Inferior parietal cortex (tissue), 1 donor: ENCODE data around the gene PTH.

Experiments
- DNase-seq: peaks from one replicate; pipeline ENCODE4 v3.0.0-alpha.2; 2016; ENCODE audit errors: extremely low spot score

Gene PTH

DNA sequence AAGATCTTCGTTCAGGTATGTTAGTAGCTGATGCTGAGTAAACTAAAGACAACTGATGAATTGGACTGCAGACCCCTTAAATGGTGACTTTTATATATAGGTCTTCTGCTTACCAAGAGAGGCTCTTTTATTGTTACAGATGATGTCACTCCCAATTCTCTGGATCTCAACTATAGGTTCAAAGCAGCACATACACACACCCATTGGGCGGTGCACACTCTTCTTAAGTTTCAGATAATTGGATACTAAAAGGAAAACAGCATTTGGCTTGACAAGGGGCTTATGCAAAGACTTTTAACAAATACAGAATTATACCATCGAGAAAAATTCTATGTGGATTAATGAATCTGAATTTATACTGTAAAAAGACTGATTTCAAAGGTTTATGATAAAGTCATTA, at the start of gene PTH:
PTH (minus strand) TSS at position 69 of the 400 bp plus-strand sequence. CDS start 3,142 bp downstream, outside the sequence.
- DNase-seq, result no peak

DNA sequence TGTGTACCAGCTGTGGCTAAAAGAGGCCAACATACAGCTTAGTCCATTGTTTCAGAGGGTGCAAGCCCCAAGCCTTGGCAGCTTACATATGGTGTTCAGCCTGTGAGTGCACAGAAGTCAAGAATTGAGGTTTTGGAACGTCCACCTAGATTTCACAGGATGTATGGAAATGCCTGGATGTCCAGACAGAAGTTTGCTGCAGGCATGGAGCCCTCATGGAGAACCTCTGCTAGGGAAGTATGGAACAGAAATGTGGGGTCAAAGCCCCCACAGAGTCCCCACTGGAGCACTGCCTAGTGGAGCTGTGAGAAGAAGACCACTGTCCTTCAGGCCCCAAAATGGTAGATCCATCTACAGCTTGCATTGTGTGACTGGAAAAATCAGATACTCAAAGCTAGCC, 42.2 kb upstream of the PTH start:
- no peak for DNase-seq

- DNase-seq, result no peak
Measured at GRCh38 chr11:13535819-13536218, 40.0 kb upstream of the PTH start.

DNA sequence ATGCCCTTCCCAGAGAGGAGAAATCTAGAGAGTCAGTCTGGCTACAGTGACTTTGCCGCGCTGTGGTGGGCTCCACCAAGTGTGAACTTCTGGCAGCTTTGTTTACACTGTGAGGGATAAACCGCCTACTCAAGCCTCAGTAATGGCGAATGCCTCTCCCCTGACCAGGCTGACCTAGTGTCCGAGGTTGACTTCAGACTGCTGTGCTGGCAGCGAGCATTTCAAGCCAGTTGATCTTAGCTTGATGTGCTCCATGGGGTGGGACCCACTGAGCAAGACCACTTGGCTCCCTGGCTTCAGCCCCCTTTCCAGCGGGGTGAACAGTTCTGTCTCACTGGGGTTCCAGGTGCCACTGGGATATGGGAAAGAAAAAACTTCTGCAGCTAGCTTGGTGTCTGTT, 38.6 kb upstream of the PTH start:
- no peak for DNase-seq

- DNase-seq, result no peak
Measured at GRCh38 chr11:13525257-13525656, 29.5 kb upstream of the PTH start.

DNA sequence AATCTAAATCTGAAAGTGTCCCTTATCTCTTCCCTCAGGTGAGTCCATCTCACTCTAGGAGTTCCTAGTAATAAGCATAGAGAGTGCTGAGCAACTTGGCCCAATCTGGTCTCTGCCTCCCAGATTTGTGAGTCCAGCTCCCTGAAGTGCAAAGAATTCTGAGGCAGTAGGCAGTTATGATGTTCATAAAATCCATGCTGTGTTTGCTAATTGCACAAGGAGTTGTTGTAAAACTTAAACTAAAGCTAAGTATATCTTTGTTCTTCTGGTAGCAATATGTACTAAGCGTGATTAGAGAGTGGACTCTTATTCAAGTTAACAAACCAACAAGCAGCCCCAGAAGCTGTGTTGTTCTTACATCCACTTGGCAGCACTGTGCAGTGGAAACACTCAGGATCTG, 7.6 kb upstream of the PTH start:
- DNase-seq, result no peak

- no peak for DNase-seq
Measured at GRCh38 chr11:13502492-13502891, 6.7 kb upstream of the PTH start.

DNA sequence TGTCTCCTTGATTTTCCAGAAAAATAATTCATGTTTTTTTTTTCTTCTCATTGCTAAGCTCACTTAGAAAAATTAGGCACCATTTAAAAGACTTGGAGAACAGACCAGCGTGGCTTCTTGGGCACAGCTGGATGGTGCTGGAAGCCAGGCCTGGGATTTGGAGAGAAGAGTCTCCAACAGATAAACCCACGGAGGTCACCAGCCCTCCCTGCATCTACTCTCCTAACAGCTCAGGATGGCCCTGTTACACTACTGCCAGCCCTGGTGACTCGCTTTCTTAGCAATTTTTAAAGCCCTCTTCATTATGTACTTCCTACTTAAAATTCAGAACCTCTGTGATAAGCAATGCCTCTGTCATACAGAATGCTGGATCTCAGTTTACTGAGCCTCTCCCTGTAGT, 1.7 kb downstream of the PTH start:
- DNase-seq, result no peak

DNA sequence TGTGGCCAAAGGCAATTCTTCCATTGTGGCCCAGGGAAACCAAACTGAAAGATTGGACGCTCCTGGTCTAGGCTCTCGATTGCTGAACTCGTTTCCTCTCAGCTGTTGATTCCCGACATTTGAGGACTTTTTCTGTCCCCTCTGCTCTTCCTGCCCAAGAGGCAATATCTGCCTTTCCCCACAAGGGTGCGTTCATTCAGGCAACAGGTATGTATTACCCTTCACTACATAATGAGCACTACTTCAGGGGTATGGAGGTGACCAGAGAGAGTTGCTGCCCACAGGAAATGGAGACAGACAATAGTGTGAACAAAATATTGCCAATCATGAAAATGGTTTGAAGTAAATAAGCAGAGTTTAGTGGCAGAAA, 8.2 kb downstream of the PTH start:
- no peak for DNase-seq

DNA sequence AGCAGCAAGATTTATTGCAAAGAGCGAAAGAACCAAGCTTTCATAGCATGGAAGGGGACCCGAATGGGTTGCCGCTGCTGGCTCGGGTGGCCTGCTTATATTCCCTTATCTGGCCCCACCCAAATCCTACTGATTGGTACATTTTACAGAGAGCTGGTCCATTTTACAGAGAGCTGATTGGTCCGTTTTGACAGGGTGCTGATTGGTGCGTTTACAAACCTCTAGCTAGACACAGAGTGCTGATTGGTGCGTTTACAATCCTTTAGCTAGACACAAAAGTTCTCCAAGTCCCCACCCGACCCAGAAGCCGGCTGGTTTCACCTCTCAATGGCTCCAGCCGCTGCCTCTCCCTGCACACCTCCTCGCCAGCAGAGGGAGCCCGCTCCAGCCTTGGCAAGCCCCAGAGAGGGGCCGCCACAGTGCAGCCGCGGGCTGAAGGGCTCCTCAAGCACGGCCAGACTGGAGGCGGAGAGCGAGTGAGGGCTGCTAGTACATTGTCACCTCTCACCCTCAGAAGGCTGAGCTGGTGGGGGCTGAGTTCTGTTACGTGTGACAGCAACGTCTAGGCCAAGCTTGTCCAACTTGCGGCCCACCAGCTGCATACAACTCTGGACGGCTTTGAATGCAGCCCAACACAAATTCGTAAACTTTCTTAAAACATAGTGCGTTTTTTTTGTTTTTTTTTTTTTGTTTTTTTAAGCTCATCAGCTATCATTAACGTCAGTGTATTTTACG, 8.7 kb downstream of the PTH start:
- DNase-seq, result no peak

DNA sequence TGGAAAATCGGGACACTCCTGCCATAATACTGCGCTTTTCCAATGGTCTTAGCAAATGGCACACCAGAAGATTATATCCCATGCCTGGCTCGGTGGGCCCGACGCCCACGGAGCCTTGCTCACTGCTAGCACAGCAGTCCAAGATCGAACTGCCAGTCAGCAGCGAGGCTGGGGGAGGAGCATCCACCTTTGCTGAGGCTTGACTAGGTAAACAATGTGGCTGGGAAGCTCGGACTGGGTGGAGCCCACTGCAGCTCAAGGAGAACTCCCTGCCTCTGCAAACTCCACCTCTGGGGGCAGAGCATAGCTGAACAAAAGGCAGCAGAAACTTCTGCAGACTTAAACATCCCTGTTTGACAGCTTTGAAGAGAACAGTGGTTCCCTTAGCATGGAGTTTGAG, 15.6 kb downstream of the PTH start:
- no peak for DNase-seq

GRCh38 chr11:13479688-13480087, 16.1 kb downstream of the PTH start:
- no peak for DNase-seq

DNA sequence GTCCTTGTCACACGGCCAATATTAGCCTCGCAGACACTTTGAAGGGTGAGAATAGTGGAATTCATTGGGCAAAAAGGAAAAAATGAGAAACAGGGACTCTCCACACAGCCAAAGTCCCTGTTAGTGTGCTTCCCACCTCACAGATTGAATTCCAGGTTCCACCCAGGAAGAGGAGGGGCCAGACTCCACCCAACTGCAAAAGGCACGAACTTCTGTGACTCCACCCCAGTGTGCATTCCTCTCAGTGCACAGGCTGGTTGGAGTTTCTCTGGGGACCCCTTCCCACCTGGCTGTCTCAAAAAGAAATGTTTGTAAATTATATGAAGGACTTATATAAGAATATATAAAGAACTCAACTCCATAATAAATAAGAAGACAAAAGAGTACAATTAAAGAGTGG, 20.7 kb downstream of the PTH start:
- no peak for DNase-seq

GRCh38 chr11:13473013-13473722, 22.6 kb downstream of the PTH start:
- no peak for DNase-seq

GRCh38 chr11:13468750-13469149, 27.0 kb downstream of the PTH start:
- no peak for DNase-seq

- DNase-seq, result peak; percentile 61
Measured at GRCh38 chr11:13465909-13466371, 29.9 kb downstream of the PTH start.

DNA sequence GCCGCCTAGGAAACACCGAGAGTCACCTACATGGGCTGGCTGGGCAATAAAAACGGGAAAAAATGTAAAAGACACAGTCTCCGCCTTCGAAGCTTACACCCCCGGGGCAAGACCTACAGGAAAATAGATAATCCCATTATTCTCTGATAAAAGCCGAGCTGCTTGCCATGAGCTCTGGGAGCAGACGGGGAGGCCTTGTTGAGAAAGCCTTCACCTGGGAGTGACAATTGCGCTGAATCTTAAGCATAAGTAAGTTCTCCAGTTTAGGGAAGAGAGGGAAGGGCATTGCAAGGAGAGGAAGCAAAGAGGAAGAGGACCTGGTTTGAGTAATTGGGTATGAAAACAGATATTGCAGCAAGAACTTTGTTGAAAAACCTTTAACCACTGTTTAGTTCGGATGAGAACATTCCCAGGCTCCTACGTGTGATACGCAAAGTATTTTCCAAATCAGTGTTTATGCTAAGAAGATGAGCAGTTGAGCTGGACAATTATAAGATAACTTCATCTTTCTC, 32.0 kb downstream of the PTH start:
- DNase-seq, result no peak

GRCh38 chr11:13462901-13463778, 32.7 kb downstream of the PTH start, which contains the start of gene BTBD10:
Gene BTBD10, minus strand, starts transcription at chr11:13463222. Its CDS starts 18,098 bp downstream, at chr11:13445124.
- peak; percentile 92 for DNase-seq

DNA sequence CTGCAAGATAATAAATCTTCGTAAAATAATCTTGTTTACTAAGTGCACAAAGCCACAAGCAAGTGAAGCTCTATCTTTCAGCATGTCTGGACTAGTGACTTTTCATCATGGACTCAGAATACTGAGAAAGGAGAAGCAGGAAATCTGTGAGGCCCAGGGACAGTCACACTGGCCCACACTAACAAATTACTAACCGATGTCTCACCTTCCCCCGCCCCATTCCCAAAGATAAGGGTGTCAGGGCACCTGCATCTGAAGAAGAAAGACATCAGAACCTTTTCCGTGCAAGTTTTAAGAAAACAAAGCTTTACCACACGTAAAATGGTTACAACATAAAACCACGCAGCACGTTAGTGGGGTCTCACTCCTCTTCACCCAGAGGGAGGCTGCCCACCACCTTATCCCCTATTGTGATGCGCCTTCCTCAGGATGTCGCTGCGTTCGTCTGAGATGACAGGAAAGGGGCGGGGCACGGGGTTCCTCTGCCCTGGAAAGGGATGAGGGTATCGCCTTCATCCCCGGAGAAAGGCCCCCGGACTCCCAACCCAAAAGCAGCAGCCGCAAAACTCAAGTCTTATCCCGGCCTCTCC, 33.4 kb downstream of the PTH start:
- DNase-seq, result no peak

DNA sequence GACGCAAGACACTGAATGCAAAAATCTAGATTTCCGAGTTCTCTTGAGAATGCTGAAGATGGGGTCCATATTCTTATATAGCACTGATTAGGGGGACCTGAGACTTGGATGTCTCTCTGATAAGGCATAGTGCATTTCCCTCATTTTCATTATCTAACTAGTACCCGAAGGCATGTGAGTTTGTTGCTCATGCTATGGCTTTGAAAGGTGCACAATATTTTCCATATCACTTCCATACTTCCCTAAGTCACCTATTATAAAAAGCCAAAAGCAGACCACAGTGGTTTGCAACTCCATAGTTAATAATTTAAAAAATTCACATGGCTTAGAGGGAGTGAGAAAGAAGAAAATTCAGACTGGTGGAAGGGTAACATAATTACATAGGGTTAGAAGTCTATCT, 34.5 kb downstream of the PTH start:
- DNase-seq, result no peak

- no peak for DNase-seq
Measured at GRCh38 chr11:13450832-13451397, 44.9 kb downstream of the PTH start.
